Femur (tissue), 1 donor: ENCODE results near the gene SPSB2.
A peak's percentile ranks its signal among the peaks of the same experiment; 100 is the strongest.
"Not testable (repeated sequence)": the region's sequence is repeated elsewhere in the genome, so short reads cannot be mapped to it uniquely, and the experiment has no call there.

Experiments used
- DNase-seq: peaks from one replicate; pipeline ENCODE4 v3.0.0-alpha.2; 2017

Gene SPSB2

DNA sequence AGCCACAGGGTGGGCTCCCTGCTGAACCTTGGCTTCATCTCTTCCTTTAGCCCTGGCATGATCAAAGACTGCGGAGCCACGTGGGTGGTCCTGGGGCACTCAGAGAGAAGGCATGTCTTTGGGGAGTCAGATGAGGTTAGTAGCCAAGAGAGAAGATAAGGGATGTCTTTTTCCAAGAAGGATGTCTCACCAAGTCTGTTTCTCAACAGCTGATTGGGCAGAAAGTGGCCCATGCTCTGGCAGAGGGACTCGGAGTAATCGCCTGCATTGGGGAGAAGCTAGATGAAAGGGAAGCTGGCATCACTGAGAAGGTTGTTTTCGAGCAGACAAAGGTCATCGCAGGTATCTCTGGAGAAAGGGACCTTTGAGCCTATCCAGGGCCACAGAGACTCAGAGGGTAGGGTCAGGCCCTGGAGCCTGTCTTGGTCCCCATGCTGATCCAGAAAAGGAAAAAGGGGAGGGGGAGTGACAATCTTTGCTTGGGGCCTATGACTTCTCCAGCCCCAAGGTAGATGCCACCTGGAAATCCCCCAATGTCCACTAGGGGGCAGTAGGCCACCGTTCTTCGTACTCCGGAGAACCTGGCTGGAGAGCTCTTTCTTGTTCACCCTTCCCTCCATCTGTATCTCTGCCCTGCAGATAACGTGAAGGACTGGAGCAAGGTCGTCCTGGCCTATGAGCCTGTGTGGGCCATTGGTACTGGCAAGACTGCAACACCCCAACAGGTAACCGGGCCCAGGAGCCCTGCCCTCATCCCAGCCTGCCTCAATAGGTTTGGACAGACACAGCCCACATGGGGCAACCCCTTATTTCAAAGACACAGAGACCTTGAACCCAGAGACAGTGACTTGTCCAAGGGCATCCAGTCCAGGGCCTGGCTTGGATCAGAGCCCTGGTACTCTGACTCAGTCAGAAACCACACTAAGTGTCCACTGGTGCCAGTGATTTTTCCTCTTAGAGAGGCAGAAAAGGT lies 3.8 kb downstream of the SPSB2 start:
- peak; percentile 88 for DNase-seq

- peak; percentile 40 for DNase-seq
These were observed 4.7 kb downstream of the SPSB2 start for GRCh38 chr12:6868211-6869048.

DNA sequence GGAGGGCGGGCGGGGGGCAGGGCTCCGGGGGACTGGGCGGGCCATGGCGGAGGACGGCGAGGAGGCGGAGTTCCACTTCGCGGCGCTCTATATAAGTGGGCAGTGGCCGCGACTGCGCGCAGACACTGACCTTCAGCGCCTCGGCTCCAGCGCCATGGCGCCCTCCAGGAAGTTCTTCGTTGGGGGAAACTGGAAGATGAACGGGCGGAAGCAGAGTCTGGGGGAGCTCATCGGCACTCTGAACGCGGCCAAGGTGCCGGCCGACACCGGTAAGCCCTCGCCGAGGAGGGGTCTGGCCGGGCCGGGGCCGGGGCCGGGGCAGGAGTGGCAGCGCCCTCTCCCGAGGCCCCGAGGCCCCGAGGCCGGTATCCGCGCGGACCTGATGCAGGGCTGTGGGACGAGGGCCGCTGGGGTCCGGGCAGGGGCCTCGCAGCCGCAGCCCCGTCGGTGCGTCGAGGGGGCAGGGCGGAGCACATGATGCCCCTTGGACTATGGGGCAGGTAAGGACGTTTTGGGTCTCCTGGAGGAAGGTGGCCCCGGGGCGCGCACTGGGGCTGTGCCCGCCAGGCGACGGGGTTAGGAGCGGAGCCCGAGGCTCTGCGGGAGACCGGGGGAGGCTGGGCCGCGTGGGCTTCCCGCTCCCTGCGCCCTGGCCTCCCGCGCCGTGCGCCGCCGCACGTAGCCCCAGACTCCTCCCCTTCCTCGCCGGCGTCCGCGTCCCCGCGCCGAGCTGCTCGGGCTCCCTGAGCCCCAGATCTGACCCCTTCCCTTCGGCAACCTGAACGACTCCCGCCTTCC lies 5.5 kb downstream of the SPSB2 start, which contains the start of gene TPI1:
Gene TPI1, plus strand, starts transcription at position 119 of the 798 bp plus-strand sequence. Its CDS starts 36 bp downstream, at position 155.
- DNase-seq, result peak; percentile 93

DNA sequence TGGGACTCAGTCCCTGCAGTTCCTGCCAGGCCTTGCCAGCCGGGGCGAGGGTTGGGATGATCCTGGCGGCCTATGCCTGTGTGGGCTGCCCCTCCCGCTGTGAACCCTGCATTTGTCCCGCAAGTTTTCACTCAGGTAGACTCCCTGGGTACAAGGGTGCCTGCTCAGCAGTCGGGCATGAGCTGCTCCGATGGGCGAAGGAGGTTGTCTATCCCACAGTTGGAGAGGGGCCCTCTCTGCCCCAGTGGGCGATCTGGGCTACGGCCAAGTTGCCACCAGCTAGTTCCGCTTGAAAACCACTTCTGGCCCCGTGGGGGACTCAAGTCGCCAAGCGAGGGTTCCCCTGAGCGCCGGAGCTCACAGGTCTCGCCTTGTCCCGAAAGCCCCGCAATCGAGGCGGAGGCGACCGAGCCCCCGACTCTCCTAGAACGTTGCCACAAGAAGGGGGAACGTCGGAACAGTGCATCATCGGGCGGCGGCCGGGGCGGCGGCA lies 6.1 kb downstream of the SPSB2 start:
- no peak for DNase-seq

DNA sequence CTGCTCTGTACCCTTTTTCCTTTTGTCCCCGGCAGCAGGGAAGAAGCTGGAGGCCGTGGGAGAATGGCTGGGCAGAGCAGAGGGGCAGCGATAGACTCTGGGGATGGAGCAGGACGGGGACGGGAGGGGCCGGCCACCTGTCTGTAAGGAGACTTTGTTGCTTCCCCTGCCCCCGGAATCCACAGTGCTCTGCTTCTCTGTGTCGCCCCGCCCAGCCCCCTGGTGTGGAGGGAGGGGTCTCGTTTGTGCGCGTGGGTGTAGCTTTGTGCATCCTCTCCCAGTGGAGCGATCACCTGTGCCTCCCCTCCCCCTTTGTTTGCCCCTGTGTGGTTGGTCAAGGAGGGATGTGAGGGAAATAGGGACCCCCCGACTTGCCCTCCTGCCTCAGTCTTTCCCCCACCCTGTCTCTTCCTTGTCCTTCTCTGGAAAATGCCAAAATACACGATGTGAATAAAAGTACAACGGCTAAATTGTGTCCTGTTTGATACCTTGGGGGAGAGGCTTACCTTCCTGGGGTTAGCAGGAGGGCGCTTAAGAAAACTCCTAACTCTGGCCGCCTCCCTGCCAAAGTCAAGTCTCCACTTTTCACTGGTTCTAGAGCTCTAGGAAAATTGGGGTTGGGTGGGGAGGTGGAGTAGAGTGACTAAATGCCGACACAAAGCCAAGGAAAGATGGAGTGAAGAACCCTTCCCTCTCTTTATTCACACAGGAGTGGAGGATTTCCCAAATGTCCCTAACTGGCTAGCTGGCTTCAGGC lies 6.8 kb downstream of the SPSB2 start:
- DNase-seq, result peak; percentile 53

DNA sequence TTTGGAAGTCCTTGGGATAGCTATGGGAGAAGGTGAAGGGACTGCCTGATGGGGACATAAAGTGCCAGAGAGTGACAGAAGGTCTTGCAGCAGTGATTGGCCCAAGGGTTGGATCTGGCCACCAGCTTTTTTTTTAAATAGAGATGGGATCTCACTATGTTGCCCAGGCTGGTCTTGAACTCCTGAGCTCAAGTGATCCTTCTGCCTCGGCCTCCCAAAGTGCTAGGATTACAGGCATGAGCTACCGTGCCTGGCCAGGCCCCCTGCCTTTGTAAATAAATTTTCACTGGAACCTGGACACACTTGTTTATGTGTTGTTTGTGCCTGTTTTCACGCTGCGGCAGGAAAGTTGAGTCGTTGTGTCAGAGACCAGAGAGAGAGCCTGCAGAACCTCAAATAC lies 7.8 kb downstream of the SPSB2 start:
- DNase-seq, result not testable (repeated sequence)

DNA sequence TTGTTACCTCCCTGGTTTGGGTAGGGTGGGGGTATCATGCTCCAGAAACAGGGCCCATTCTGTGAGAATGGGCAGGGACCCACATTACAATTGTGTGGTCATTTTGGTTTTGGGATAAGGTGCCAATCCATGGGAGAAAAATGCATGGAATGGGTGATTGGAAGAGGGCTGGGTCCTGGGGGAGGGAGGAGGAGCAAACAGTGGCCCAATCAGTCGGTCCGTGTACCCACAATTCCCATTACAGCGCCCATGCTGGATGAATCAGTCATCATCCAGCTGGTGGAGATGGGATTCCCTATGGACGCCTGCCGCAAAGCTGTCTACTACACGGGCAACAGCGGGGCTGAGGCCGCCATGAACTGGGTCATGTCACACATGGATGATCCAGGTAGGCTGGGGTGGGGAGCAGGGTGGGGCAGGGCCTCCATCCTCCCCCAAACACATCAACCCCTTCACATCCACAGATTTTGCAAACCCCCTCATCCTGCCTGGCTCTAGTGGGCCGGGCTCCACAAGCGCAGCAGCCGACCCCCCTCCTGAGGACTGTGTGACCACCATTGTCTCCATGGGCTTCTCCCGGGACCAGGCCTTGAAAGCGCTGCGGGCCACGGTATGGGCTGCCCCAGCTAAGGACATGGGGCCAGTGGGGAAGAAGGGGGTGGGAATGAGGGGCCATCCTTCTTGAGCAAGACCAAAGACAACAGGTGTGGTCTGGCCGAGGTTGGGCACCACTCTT lies 9.3 kb downstream of the SPSB2 start:
- peak; percentile 18 for DNase-seq

- DNase-seq, result peak; percentile 18
These were observed 10.1 kb downstream of the SPSB2 start for GRCh38 chr12:6863033-6863432.

- DNase-seq, result no peak
These were observed 11.7 kb downstream of the SPSB2 start for GRCh38 chr12:6861391-6861790.

GRCh38 chr12:6860942-6861341 lies 12.2 kb downstream of the SPSB2 start:
- DNase-seq, result no peak

GRCh38 chr12:6860116-6860515 lies 13.0 kb downstream of the SPSB2 start:
- no peak for DNase-seq

- DNase-seq, result peak; percentile 12
These were observed 14.3 kb downstream of the SPSB2 start for GRCh38 chr12:6858799-6859198.

DNA sequence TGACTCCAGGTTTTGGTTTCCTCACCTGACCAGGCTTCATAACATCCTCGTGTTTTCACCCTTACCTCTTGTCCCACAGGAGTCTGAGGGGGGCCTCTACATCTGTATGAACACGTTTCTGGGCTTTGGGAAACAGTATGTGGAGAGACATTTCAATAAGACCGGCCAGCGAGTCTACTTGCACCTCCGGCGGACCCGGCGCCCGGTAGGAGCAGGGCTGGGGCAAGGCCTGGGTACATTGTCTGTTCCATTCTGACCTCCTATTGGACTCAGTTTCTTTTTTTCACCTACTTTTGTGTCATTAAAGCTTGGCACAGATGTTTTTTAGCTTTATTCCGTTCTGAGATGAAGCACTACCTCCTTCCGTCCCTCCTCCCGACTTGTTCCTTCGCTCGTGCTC lies 17.8 kb downstream of the SPSB2 start:
- peak; percentile 13 for DNase-seq

DNA sequence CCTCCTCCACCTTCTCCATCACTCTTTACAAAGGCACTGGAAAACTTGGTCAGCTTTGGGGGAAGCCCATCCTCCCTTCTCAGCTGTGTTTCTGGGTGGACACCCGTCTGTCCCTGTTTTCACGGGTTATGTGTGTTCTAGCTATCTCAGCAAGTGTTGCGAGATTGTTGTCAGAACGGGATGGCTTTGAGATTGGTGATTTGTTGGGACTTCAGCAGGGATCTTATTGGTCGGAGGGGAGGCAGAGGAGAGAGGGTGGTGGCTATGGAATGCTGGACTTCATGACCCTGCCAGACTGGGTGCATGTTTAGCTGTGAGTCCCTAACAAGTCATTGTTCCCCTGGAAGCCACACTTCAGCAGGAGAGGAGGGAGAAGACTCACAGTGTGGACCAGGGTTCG lies 19.1 kb downstream of the SPSB2 start:
- peak; percentile 15 for DNase-seq

- no peak for DNase-seq
These were observed 19.5 kb downstream of the SPSB2 start for GRCh38 chr12:6853626-6854025.

- peak; percentile 74 for DNase-seq
These were observed 20.3 kb downstream of the SPSB2 start for GRCh38 chr12:6852651-6853354.

GRCh38 chr12:6851921-6852650 lies 21.0 kb downstream of the SPSB2 start, which contains the start of gene USP5:
Gene USP5, plus strand, starts transcription at chr12:6852150. Its CDS starts 30 bp downstream, at chr12:6852180.
- DNase-seq, result peak; percentile 100

GRCh38 chr12:6851153-6851920 lies 21.8 kb downstream of the SPSB2 start, which contains the start of gene CDCA3:
Gene CDCA3, minus strand, starts transcription at chr12:6851286. Its CDS starts 334 bp downstream, at chr12:6850952.
- DNase-seq, result peak; percentile 97

DNA sequence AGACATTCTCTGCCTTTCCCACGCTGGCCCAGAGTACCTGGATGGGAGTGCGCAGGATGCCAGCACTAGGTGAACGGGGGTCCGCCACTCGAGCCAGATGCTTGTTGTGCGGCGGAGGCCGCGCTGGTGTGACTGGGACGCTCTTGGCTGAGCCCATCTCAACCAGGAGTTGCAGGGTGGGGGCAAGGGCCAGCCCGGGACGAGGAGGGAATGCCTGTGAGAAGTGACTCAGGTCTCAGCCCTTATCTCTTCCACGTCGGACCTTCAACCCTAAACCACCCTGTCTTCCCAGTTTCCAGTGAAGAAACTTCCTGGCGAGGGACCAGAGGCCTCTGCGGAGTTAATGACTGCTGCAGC lies 22.3 kb downstream of the SPSB2 start:
- no peak for DNase-seq
